ENCODE data around the gene GJB5.

Gene GJB5

DNA sequence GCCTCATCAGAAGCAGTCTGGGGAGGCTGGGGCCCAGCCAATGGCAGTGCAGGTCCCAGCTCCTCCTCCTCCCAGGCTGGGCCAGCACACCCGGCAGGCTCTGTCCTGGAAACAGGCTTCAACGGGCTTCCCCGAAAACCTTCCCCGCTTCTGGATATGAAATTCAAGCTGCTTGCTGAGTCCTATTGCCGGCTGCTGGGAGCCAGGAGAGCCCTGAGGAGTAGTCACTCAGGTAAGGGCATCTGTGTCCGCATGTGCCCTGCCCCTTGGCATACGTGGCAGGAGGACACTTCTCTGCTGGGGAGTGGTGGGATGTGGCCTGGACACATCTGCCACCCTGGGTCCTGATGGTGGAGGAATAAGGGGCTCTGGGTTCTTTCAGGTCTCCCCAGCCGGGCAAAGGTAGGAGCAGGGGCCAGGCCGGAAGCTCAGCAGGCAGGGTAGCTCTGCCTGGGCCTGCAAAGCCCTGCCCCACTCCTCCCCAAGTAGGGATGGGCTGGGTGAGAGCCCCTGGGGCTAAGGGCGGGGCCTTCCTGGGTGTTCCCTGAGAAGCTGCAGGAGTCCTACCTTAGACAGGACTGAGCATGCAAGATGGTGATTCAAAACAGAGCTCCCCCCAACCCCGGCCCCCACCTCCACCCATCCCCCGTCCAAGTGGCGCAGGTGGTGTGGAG, at the start of gene GJB5:
Gene GJB5 (plus strand): TSS at position 84 of the 674 bp plus-strand sequence. CDS start 2,284 bp downstream, outside the sequence.
- no peak within 1 kb of the TSS for H3K4me3 ChIP-seq (replicated peaks; ENCODE audit: low read depth, low read length)
- no peak for DNase-seq (ENCODE audit: low read depth)
- TF ChIP-seq, protein P1, sequence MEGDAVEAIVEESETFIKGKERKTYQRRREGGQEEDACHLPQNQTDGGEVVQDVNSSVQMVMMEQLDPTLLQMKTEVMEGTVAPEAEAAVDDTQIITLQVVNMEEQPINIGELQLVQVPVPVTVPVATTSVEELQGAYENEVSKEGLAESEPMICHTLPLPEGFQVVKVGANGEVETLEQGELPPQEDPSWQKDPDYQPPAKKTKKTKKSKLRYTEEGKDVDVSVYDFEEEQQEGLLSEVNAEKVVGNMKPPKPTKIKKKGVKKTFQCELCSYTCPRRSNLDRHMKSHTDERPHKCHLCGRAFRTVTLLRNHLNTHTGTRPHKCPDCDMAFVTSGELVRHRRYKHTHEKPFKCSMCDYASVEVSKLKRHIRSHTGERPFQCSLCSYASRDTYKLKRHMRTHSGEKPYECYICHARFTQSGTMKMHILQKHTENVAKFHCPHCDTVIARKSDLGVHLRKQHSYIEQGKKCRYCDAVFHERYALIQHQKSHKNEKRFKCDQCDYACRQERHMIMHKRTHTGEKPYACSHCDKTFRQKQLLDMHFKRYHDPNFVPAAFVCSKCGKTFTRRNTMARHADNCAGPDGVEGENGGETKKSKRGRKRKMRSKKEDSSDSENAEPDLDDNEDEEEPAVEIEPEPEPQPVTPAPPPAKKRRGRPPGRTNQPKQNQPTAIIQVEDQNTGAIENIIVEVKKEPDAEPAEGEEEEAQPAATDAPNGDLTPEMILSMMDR (IDR thresholded peaks at IDR 0.05; ENCODE audit: low read length, missing control alignments) = no peak

DNA sequence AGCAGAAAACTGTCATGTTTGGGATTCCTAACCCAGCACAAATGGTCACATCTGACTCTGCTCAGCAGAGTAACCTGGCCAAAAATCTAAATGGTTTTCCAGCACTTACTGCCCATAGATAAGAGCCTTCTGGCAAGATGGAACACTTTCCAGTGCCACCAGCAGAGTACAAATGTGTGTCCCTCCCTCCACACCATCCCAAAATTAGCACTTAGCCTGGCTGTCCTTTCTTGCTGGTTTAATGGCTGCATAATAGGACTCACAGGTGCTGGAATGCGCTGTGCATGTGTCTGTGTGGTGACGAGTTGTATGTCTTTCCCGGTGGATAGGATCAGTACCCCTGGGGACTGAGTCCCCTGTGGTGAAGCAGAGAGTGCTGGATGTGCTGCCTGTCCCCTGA, 49.8 kb upstream of the GJB5 start:
- TF ChIP-seq, protein P1 (IDR thresholded peaks at IDR 0.05; ENCODE audit: low read length, missing control alignments) = no peak
- no peak for DNase-seq (ENCODE audit: low read depth)
- no peak overlapping the region for H3K4me3 ChIP-seq (replicated peaks; ENCODE audit: low read depth, low read length)

DNA sequence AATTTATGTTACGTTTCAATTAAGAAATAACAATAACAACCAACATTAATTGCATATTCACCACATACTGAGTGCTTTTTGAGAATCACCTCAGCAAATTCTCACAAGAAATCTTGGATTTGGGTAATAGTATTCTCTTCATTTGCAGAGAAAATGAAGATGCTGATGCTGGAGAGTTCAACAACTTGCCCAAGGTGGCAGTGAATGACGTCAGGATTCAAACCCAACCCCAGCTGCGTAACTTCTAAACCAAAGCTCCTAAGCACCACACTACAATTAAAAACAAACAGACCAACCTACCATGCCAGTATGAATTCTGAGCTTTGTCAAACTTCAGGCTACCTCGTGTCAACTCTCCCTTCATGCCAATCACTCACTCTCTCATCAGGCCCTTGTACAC, 46.7 kb upstream of the GJB5 start:
- DNase-seq (ENCODE audit: low read depth) = no peak
- TF ChIP-seq, protein P1 (IDR thresholded peaks at IDR 0.05; ENCODE audit: low read length, missing control alignments) = no peak
- no peak overlapping the region for H3K4me3 ChIP-seq (replicated peaks; ENCODE audit: low read depth, low read length)

DNA sequence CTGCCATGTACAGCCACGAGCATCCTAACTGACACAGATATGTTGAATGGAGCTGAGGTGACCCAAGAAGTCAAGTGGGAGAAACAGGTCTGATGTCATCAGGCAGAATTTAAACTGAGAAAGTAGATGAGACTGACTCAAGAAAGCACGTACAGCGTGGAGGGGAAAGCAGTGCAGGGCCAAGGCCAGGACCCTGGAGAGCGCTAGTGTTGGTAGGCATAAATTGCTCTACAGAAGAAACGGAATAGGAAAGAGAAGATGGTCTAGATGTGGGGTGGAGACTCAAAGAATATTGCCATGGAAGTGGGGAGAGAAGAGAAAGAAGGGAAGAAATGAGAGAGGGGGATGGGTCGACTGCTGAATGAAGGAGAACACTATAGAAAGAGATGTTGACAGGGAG, 45.3 kb upstream of the GJB5 start:
- no peak overlapping the region for H3K4me3 ChIP-seq (replicated peaks; ENCODE audit: low read depth, low read length)
- peak; percentile 1 for DNase-seq (ENCODE audit: low read depth)
- TF ChIP-seq, protein P1 (IDR thresholded peaks at IDR 0.05; ENCODE audit: low read length, missing control alignments) = no peak

DNA sequence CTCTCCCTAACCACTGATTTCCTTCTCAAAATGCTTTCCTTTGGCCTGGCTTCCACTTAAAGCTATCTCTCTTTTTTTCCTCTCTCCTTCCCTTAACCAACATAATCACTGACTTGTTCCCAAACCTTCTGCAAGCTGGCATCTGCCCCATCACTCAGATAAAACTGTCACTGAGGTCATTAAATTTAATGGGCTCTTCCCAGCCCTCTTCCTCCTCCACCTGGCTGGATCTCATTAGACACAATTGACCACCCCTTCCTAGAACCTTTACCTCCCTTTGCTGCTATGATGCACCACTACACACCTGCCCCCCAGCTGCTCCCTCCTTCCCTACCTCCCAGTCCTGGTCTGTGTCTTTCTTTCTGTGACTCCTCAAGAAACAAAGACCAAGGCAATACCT, 44.0 kb upstream of the GJB5 start:
- TF ChIP-seq, protein P1 (IDR thresholded peaks at IDR 0.05; ENCODE audit: low read length, missing control alignments) = no peak
- no peak for DNase-seq (ENCODE audit: low read depth)
- H3K4me3 ChIP-seq (replicated peaks; ENCODE audit: low read depth, low read length) = no peak overlapping the region

DNA sequence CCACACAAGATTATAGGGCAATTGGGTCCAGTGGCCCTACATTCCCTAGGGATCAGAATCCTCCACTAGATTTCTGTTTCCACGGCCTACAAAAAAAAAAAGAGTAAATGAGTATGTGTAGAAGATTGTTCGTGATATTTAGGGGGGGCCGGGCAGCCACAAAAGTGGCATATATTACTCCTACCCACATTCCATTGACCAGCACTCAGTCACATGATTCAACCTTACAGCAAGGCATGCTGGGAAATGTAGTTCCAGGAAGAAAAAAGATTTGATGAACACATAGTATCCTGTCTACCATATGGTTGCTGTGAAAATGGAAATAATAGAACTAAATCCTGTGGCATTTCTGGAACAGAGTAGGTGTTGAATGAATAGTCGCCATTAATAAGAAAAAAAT, 43.4 kb upstream of the GJB5 start:
- DNase-seq (ENCODE audit: low read depth) = no peak
- TF ChIP-seq, protein P1 (IDR thresholded peaks at IDR 0.05; ENCODE audit: low read length, missing control alignments) = no peak
- no peak overlapping the region for H3K4me3 ChIP-seq (replicated peaks; ENCODE audit: low read depth, low read length)

Data from fibroblast of pulmonary artery (primary cell).